ENCODE measurements around the gene CCDC82. TPM values are rescaled to one million over a fixed set of nuclear protein-coding genes. Genes with fewer than 3 reads are reported as not detected.

CCDC82 gene
- polyA plus RNA-seq, 1 of the 3 experiments (the other 2 are of a cell fraction): 8.7 TPM

- 92% methylated on average over 6 of the region's 6 CpGs for WGBS (ENCODE audit: low lambda C conversion rate)
These were observed 51.9 kb downstream of the CCDC82 start for GRCh38 chr11:96337541-96338431.

GRCh38 chr11:96335388-96335787, 54.3 kb downstream of the CCDC82 start:
- no peak overlapping the region for H3K4me3 ChIP-seq (ENCODE audit: low read depth in 2 of 2, low read length in 1 of 2)
- H4K20me1 ChIP-seq (ENCODE audit: insufficient read depth): peaks cover 32% of the 10 kb centered on the region
- ChIA-PET POLR2A (no interaction called here), CTCF (interaction anchor here (0.6 to 1.4 kb wide), 3 partner anchors 28 to 1574 kb away, joined by 3 to 4 read pairs (median 3); no protein-coding TSS in a partner anchor)
- peaks cover 30% of the 10 kb centered on the region for H3F3A ChIP-seq (replicated peaks; ENCODE audit: insufficient read depth)
- no peak overlapping the region for H2AFZ ChIP-seq (ENCODE audit: low read depth)
- no peaks in the 10 kb centered on the region for H3K27me3 ChIP-seq (ENCODE audit: insufficient read depth)
- no peak for DNase-seq
- H3K36me3 ChIP-seq (replicated peaks in 1 of 2; ENCODE audit: control insufficient read depth in 1 of 2, insufficient read depth in 2 of 2, low read length in 1 of 2): peaks cover 20% of the 10 kb centered on the region in 2 experiments
- H3K9ac ChIP-seq: no peak overlapping the region
- no peaks in the 10 kb centered on the region for H3K9me2 ChIP-seq
- peaks cover 100% of the 10 kb centered on the region for H3K79me2 ChIP-seq (ENCODE audit: insufficient read depth)
- H3K4me1 ChIP-seq (ENCODE audit: control insufficient read depth in 1 of 2, insufficient read depth in 2 of 2, low read depth in 1 of 2, low read length in 1 of 2): peaks cover 16 to 60% of the 10 kb centered on the region in 2 experiments
- no peak overlapping the region for H3K4me2 ChIP-seq
- no peak overlapping the region for H3K27ac ChIP-seq (ENCODE audit: low read depth in 2 of 2, low read length in 1 of 2)
- WGBS (ENCODE audit: low lambda C conversion rate): 83% methylated on average over 4 of the region's 4 CpGs
- no peaks in the 10 kb centered on the region for H3K9me3 ChIP-seq
- TF ChIP-seq ELF1 (IDR thresholded peaks at IDR 0.05) (no peak), REST (IDR thresholded peaks at IDR 0.05; ENCODE audit: low read depth, low read length) (no peak), FOSL2 (IDR thresholded peaks at IDR 0.05; ENCODE audit: borderline replicate concordance, low read depth) (no peak), YY1 (IDR thresholded peaks at IDR 0.05; ENCODE audit: low read depth) (no peak), EZH2phosphoT487 (IDR thresholded peaks at IDR 0.05; ENCODE audit: borderline replicate concordance, low read depth) (no peak), CHD2 (IDR thresholded peaks at IDR 0.05; ENCODE audit: low read length, partially characterized antibody) (no peak), NFIC (IDR thresholded peaks at IDR 0.05; ENCODE audit: borderline replicate concordance) (no peak), TEAD4 (IDR thresholded peaks at IDR 0.05; ENCODE audit: borderline replicate concordance, insufficient read depth) (no peak), IRF3 (IDR thresholded peaks at IDR 0.05; ENCODE audit: low read depth, low read length) (no peak), NRF1 (IDR thresholded peaks at IDR 0.05; ENCODE audit: low read depth, low read length) (no peak)
- TF ChIP-seq, protein P1, sequence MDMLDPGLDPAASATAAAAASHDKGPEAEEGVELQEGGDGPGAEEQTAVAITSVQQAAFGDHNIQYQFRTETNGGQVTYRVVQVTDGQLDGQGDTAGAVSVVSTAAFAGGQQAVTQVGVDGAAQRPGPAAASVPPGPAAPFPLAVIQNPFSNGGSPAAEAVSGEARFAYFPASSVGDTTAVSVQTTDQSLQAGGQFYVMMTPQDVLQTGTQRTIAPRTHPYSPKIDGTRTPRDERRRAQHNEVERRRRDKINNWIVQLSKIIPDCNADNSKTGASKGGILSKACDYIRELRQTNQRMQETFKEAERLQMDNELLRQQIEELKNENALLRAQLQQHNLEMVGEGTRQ (IDR thresholded peaks at IDR 0.05; ENCODE audit: borderline replicate concordance, low read depth, low read length): no peak

More at GRCh38 chr11:96337541-96338431, 51.9 kb downstream of the CCDC82 start:
- TF ChIP-seq IRF3 (IDR thresholded peaks at IDR 0.05; ENCODE audit: low read depth, low read length) (no peak), GATA2 (CRISPR knock-in tag; IDR thresholded peaks at IDR 0.05) (no peak), MXI1 (IDR thresholded peaks at IDR 0.05; ENCODE audit: low read depth, low read length) (no peak), EZH2phosphoT487 (IDR thresholded peaks at IDR 0.05; ENCODE audit: borderline replicate concordance, low read depth) (no peak), EP300 (IDR thresholded peaks at IDR 0.05; ENCODE audit: borderline replicate concordance in 1 of 2, low read depth in 1 of 2, low read length in 1 of 2) (no peak), RFX5 (IDR thresholded peaks at IDR 0.05; ENCODE audit: low read length) (no peak)
- TF ChIP-seq, protein P2, sequence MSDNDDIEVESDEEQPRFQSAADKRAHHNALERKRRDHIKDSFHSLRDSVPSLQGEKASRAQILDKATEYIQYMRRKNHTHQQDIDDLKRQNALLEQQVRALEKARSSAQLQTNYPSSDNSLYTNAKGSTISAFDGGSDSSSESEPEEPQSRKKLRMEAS (IDR thresholded peaks at IDR 0.05; ENCODE audit: low read depth): no peak
- ChIA-PET CTCF (interaction anchor here (0.7 to 1.0 kb wide), 4 partner anchors 15 to 489 kb away, joined by 3 to 6 read pairs (median 3); no protein-coding TSS in a partner anchor), POLR2A (no interaction called here)
- peak overlapping the region; percentile 84 to 90; a peak in 3 of 4 replicates for H3K4me3 ChIP-seq (ENCODE audit: low read depth in 2 of 2, low read length in 1 of 2)
- peak overlapping the region; percentile 15; the same call in 1 of the 2 replicates for H3K9ac ChIP-seq
- no peak overlapping the region for H2AFZ ChIP-seq (ENCODE audit: low read depth)
- peak overlapping the region; percentile 81 for H3K4me2 ChIP-seq
- H3K9me3 ChIP-seq: no peaks in the 10 kb centered on the region
- peaks cover 19% of the 10 kb centered on the region for H3F3A ChIP-seq (replicated peaks; ENCODE audit: insufficient read depth)
- H4K20me1 ChIP-seq (ENCODE audit: insufficient read depth): peaks cover 32% of the 10 kb centered on the region
- no peaks in the 10 kb centered on the region for H3K9me2 ChIP-seq
- H3K36me3 ChIP-seq (replicated peaks in 1 of 2; ENCODE audit: control insufficient read depth in 1 of 2, insufficient read depth in 2 of 2, low read length in 1 of 2): peaks cover 16 to 18% of the 10 kb centered on the region in 2 experiments
- peak overlapping the region in 1 of 2 experiments; percentile 91; a peak in 1 of 4 replicates for H3K27ac ChIP-seq (ENCODE audit: low read depth in 2 of 2, low read length in 1 of 2)
- DNase-seq: no peak
- peaks cover 28 to 51% of the 10 kb centered on the region in 2 experiments for H3K4me1 ChIP-seq (ENCODE audit: control insufficient read depth in 1 of 2, insufficient read depth in 2 of 2, low read depth in 1 of 2, low read length in 1 of 2)
- H3K79me2 ChIP-seq (ENCODE audit: insufficient read depth): peaks cover 100% of the 10 kb centered on the region
- no peaks in the 10 kb centered on the region for H3K27me3 ChIP-seq (ENCODE audit: insufficient read depth)
